Right lobe of liver (tissue), 4 donors: Measurements from ENCODE around the gene MAIP1.

Source experiments
- POLR2A ChIP-seq: fragments of 450-650 bp; IDR thresholded peaks from one replicate; pipeline ENCODE4 v1.6.1; 2017; ENCODE audit warnings: antibody characterized with exemption, mild to moderate bottlenecking
- TF ChIP-seq, protein P1 (sequence below), 4 donors: fragments of 200-600 bp in 3 of 4; fragments of 450-650 bp in 1 of 4; IDR thresholded peaks; one replicate each; pipeline versions ENCODE4 v1.5.1 to v1.8.0; 2016 to 2022; ENCODE audit warnings: antibody characterized with exemption in 4 of 4, mild to moderate bottlenecking in 2 of 4
- donor health status: DM: no; HTN: no; CAD: no.
- donor health status: DM: no; HTN: no; CAD: no.
- donor health status: DM: no; HTN: yes; CAD: no.

DNA sequence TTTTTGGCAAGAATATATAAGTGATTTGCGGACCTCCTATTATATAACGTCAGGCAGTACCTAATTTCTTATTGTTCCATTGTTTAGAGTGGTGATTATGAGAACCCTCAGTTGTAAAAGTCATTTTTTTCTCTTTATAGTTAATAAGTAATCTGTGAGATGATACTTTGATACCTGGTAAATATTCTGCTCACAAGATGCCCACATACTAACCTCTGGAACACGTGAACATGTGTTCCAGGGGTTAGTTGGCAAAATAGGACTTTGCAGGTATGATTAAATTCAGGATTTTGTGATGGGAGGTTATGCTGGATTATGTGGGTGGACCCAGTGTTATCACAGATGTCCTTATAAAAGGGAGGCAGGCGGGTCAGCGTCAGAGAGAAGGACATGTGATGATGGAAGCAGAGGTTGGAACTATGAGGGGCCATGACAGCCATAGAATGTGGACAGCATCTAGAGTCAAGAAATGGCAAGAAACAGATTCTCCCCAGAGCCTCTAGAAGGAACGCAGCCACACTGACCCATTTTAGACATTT, 16.8 kb downstream of the MAIP1 start:
- no peak for TF ChIP-seq POLR2A
- TF ChIP-seq, protein P1, sequence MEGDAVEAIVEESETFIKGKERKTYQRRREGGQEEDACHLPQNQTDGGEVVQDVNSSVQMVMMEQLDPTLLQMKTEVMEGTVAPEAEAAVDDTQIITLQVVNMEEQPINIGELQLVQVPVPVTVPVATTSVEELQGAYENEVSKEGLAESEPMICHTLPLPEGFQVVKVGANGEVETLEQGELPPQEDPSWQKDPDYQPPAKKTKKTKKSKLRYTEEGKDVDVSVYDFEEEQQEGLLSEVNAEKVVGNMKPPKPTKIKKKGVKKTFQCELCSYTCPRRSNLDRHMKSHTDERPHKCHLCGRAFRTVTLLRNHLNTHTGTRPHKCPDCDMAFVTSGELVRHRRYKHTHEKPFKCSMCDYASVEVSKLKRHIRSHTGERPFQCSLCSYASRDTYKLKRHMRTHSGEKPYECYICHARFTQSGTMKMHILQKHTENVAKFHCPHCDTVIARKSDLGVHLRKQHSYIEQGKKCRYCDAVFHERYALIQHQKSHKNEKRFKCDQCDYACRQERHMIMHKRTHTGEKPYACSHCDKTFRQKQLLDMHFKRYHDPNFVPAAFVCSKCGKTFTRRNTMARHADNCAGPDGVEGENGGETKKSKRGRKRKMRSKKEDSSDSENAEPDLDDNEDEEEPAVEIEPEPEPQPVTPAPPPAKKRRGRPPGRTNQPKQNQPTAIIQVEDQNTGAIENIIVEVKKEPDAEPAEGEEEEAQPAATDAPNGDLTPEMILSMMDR (IDR thresholded peaks at IDR 0.05), result no peak
